ENCODE results near the gene MOSPD3. TPM values are rescaled to one million over a fixed set of nuclear protein-coding genes. Genes with fewer than 3 reads are reported as not detected.

MOSPD3 gene
- total and polyA plus RNA-seq, 2 of the 13 experiments (the other 11 are each of a cell fraction or from before 2014, with no cell fraction given) = 7.6 to 8.8 TPM

DNA sequence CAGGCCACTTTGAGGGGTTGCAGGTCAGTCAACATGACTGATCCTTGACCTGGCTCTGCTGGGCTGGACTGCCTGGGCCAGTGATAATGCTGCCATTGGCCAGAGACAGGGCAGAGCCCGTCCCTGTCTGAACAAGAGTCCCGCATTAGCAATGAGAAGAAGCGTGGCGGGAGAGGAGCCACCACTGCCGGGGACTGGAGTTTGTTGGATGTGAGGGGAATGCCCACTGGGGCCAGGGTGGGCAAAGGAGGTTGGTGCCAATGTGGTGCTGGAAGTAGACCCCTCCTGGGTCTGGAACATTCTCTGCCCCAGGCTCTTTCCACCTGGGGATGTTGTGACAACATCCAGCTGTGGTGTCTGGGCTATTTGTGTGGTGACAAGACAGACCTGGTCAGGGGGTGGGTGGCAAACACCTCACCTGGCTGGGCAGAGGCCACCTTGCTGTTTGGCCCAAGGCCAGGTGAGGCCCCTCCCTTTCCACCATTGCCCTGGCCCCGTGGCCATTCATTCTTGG is 46.3 kb upstream of the MOSPD3 start (continued):
- TF ChIP-seq, protein P1, sequence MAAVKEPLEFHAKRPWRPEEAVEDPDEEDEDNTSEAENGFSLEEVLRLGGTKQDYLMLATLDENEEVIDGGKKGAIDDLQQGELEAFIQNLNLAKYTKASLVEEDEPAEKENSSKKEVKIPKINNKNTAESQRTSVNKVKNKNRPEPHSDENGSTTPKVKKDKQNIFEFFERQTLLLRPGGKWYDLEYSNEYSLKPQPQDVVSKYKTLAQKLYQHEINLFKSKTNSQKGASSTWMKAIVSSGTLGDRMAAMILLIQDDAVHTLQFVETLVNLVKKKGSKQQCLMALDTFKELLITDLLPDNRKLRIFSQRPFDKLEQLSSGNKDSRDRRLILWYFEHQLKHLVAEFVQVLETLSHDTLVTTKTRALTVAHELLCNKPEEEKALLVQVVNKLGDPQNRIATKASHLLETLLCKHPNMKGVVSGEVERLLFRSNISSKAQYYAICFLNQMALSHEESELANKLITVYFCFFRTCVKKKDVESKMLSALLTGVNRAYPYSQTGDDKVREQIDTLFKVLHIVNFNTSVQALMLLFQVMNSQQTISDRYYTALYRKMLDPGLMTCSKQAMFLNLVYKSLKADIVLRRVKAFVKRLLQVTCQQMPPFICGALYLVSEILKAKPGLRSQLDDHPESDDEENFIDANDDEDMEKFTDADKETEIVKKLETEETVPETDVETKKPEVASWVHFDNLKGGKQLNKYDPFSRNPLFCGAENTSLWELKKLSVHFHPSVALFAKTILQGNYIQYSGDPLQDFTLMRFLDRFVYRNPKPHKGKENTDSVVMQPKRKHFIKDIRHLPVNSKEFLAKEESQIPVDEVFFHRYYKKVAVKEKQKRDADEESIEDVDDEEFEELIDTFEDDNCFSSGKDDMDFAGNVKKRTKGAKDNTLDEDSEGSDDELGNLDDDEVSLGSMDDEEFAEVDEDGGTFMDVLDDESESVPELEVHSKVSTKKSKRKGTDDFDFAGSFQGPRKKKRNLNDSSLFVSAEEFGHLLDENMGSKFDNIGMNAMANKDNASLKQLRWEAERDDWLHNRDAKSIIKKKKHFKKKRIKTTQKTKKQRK (IDR thresholded peaks at IDR 0.05; ENCODE audit: low read length) = no peak
- TF ChIP-seq ZBTB38 (CRISPR knock-in tag; IDR thresholded peaks at IDR 0.05) (no peak), HNRNPL (IDR thresholded peaks at IDR 0.05; ENCODE audit: low read depth, low read length) (peak; percentile 82; the same call in 1 of the 2 replicates), ZNF629 (CRISPR knock-in tag; conservative IDR thresholded peaks at IDR 0.05) (no peak), HNF4A (CRISPR knock-in tag; IDR thresholded peaks at IDR 0.05) (0 out of 2 replicates have a peak, but pooled peaks have one; percentile 36), ZNF766 (CRISPR knock-in tag; IDR thresholded peaks at IDR 0.05; ENCODE audit: borderline replicate concordance) (no peak), HNRNPLL (IDR thresholded peaks at IDR 0.05; ENCODE audit: low read depth, low read length, poor library complexity, severe bottlenecking) (no peak), ZNF577 (CRISPR knock-in tag; IDR thresholded peaks at IDR 0.05; ENCODE audit: borderline replicate concordance, low read depth) (no peak), ADNP (CRISPR knock-in tag; IDR thresholded peaks at IDR 0.05) (no peak), SOX13 (IDR thresholded peaks at IDR 0.05) (no peak), SOX13 (CRISPR knock-in tag; conservative IDR thresholded peaks at IDR 0.05 in 1 of 2, IDR thresholded peaks at IDR 0.05 in 1 of 2) (no peak), ZNF652 (CRISPR knock-in tag; IDR thresholded peaks at IDR 0.05; ENCODE audit: borderline replicate concordance, low read depth) (no peak), PHF5A (CRISPR knock-in tag; IDR thresholded peaks at IDR 0.05; ENCODE audit: low read depth, unreplicated experiment) (no peak), SP2 (CRISPR knock-in tag; IDR thresholded peaks at IDR 0.05) (no peak), BRCA1 (CRISPR knock-in tag; IDR thresholded peaks at IDR 0.05) (no peak), KMT2A (CRISPR knock-in tag; IDR thresholded peaks at IDR 0.05) (no peak), RAD21 (CRISPR knock-in tag; IDR thresholded peaks at IDR 0.05) (no peak), SRY (CRISPR knock-in tag; IDR thresholded peaks at IDR 0.05) (0 out of 2 replicates have a peak, but pooled peaks have one; percentile 59), GATAD2A (CRISPR knock-in tag; IDR thresholded peaks at IDR 0.05) (no peak)
- TF ChIP-seq, protein P2, sequence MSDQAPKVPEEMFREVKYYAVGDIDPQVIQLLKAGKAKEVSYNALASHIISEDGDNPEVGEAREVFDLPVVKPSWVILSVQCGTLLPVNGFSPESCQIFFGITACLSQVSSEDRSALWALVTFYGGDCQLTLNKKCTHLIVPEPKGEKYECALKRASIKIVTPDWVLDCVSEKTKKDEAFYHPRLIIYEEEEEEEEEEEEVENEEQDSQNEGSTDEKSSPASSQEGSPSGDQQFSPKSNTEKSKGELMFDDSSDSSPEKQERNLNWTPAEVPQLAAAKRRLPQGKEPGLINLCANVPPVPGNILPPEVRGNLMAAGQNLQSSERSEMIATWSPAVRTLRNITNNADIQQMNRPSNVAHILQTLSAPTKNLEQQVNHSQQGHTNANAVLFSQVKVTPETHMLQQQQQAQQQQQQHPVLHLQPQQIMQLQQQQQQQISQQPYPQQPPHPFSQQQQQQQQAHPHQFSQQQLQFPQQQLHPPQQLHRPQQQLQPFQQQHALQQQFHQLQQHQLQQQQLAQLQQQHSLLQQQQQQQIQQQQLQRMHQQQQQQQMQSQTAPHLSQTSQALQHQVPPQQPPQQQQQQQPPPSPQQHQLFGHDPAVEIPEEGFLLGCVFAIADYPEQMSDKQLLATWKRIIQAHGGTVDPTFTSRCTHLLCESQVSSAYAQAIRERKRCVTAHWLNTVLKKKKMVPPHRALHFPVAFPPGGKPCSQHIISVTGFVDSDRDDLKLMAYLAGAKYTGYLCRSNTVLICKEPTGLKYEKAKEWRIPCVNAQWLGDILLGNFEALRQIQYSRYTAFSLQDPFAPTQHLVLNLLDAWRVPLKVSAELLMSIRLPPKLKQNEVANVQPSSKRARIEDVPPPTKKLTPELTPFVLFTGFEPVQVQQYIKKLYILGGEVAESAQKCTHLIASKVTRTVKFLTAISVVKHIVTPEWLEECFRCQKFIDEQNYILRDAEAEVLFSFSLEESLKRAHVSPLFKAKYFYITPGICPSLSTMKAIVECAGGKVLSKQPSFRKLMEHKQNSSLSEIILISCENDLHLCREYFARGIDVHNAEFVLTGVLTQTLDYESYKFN (CRISPR knock-in tag; conservative IDR thresholded peaks at IDR 0.05) = 0 out of 2 replicates have a peak, but pooled peaks have one; percentile 30
- TF ChIP-seq, protein P3, sequence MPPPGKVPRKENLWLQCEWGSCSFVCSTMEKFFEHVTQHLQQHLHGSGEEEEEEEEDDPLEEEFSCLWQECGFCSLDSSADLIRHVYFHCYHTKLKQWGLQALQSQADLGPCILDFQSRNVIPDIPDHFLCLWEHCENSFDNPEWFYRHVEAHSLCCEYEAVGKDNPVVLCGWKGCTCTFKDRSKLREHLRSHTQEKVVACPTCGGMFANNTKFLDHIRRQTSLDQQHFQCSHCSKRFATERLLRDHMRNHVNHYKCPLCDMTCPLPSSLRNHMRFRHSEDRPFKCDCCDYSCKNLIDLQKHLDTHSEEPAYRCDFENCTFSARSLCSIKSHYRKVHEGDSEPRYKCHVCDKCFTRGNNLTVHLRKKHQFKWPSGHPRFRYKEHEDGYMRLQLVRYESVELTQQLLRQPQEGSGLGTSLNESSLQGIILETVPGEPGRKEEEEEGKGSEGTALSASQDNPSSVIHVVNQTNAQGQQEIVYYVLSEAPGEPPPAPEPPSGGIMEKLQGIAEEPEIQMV (CRISPR knock-in tag; IDR thresholded peaks at IDR 0.05; ENCODE audit: low read depth) = no peak
- TF ChIP-seq, protein P4, sequence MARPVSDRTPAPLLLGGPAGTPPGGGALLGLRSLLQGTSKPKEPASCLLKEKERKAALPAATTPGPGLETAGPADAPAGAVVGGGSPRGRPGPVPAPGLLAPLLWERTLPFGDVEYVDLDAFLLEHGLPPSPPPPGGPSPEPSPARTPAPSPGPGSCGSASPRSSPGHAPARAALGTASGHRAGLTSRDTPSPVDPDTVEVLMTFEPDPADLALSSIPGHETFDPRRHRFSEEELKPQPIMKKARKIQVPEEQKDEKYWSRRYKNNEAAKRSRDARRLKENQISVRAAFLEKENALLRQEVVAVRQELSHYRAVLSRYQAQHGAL (CRISPR knock-in tag; IDR thresholded peaks at IDR 0.05; ENCODE audit: not compliant biosample characterization) = no peak
